GM12891 (cell line): ENCODE measurements around the gene FAM110A.

Source experiments
- POLR2A ChIP-seq: IDR thresholded peaks from 2 replicates; pipeline ENCODE4 v1.6.1; 2011; ENCODE audit warnings: low read depth, low read length, control low read depth
- POLR2AphosphoS5 ChIP-seq: IDR thresholded peaks from 2 replicates; pipeline ENCODE4 v1.6.1; 2011; ENCODE audit warnings: low read depth, low read length, control low read depth
- TAF1 ChIP-seq: IDR thresholded peaks from 2 replicates; pipeline ENCODE4 v1.6.1; 2011; ENCODE audit warnings: low read depth, low read length, control low read depth

GRCh38 chr20:787825-788224 is 45.7 kb upstream of the FAM110A start:
- no peak for TF ChIP-seq POLR2A
- no peak for TF ChIP-seq POLR2AphosphoS5
- no peak for TF ChIP-seq TAF1
